Activated gamma-delta T cell treated with anti-CD3 and anti-CD28 coated beads, Interleukin-2, amount 50 U/mL, for 16 hours (primary cell): ENCODE measurements around the gene RUBCN.
"Not testable (repeated sequence)": the region's sequence is repeated elsewhere in the genome, so short reads cannot be mapped to it uniquely, and the experiment has no call there.

Source experiments
- DNase-seq: peaks from one replicate; pipeline ENCODE4 v3.0.0-alpha.2; 2020; ENCODE audit warnings: low read depth

RUBCN gene

GRCh38 chr3:197657541-197658292 lies 79.0 kb downstream of the RUBCN start:
- DNase-seq: not testable (repeated sequence)

GRCh38 chr3:197656960-197657359 lies 79.7 kb downstream of the RUBCN start:
- DNase-seq: not testable (repeated sequence)

- DNase-seq: not testable (repeated sequence)
Observed at GRCh38 chr3:197656129-197656528, 80.6 kb downstream of the RUBCN start.

GRCh38 chr3:197654998-197655330 lies 81.7 kb downstream of the RUBCN start:
- DNase-seq: not testable (repeated sequence)

- not testable (repeated sequence) for DNase-seq
Observed at GRCh38 chr3:197654090-197654997, 82.4 kb downstream of the RUBCN start.

GRCh38 chr3:197652860-197653259 lies 83.8 kb downstream of the RUBCN start:
- not testable (repeated sequence) for DNase-seq

DNA sequence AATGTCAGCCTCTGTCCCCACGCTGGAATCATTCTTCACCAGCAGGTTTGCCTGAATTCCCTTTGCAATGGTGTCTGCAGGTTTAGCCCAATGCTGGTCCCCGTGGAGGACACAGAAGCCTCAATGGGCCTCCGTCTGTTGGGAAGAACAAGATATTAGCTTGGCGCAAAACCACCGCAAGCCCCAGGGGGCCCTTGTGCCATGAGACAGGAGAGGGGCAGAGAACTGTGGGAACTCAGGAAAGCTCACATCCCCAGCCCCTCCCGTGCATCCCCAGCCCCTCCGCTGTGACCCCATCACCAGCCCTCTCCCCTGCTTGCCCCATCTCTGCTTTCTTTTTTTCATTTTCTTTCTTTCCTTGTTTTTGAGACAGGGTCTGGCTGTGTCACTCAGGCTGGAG lies 89.1 kb downstream of the RUBCN start:
- DNase-seq: not testable (repeated sequence)

GRCh38 chr3:197647191-197647590 lies 89.5 kb downstream of the RUBCN start:
- DNase-seq: not testable (repeated sequence)

DNA sequence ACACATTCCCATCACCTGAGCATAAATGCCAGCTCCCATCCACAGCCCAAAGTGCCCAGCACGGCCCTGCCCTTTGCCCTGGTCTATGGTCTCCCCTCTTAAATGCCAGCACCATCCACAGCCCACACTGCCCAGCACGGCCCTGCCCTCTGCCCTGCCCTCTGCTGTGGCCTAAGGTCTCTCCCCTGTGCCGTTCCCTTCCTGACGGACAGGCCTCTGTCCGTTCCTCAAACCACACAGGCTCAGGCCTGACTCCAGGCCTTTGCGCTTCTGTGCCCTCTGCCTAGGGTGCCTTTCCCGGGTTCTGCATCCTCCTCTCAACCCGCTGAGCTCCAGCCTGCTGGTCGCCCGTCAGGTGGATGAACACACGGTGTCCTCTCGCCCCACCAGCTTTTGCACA lies 90.4 kb downstream of the RUBCN start:
- not testable (repeated sequence) for DNase-seq

- not testable (repeated sequence) for DNase-seq
Observed at GRCh38 chr3:197637556-197637955, 99.1 kb downstream of the RUBCN start.

DNA sequence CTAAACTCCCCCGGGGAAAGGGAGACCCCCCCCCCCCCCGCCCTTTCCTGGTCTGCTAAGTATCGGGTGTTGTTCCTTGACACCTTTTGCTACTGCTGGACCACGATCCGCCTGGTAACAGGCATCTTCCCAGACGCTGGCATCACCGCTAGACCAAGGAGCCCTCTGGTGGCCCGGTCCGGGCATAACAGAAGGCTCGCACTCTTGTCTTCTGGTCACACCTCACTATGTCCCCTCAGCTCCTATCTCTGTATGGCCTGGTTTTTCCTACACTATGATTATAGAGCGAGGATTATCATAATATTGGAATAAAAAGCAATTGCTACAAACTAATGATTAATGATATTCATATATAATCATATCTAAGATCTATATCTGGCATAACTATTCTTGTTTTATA lies 104.7 kb downstream of the RUBCN start:
- DNase-seq: not testable (repeated sequence)

GRCh38 chr3:197630766-197631165 lies 105.9 kb downstream of the RUBCN start:
- not testable (repeated sequence) for DNase-seq

- not testable (repeated sequence) for DNase-seq
Observed at GRCh38 chr3:197629286-197629685, 107.4 kb downstream of the RUBCN start.

- DNase-seq: peak; percentile 81
Observed at GRCh38 chr3:197627772-197628523, 108.8 kb downstream of the RUBCN start.

- DNase-seq: not testable (repeated sequence)
Observed at GRCh38 chr3:197627158-197627771, 109.4 kb downstream of the RUBCN start.

GRCh38 chr3:197626404-197627157 lies 110.1 kb downstream of the RUBCN start:
- DNase-seq: not testable (repeated sequence)

GRCh38 chr3:197621478-197621877 lies 115.2 kb downstream of the RUBCN start:
- DNase-seq: not testable (repeated sequence)
